GM04504 (cell line): ENCODE measurements around the gene DBH.

ENCODE experiments used
- DNase-seq: peaks from one replicate; pipeline ENCODE4 v3.0.0-alpha.2; 2012; ENCODE audit warnings: low read depth

The DBH gene

GRCh38 chr9:133701981-133702797, 66.0 kb downstream of the DBH start:
- DNase-seq: no peak

DNA sequence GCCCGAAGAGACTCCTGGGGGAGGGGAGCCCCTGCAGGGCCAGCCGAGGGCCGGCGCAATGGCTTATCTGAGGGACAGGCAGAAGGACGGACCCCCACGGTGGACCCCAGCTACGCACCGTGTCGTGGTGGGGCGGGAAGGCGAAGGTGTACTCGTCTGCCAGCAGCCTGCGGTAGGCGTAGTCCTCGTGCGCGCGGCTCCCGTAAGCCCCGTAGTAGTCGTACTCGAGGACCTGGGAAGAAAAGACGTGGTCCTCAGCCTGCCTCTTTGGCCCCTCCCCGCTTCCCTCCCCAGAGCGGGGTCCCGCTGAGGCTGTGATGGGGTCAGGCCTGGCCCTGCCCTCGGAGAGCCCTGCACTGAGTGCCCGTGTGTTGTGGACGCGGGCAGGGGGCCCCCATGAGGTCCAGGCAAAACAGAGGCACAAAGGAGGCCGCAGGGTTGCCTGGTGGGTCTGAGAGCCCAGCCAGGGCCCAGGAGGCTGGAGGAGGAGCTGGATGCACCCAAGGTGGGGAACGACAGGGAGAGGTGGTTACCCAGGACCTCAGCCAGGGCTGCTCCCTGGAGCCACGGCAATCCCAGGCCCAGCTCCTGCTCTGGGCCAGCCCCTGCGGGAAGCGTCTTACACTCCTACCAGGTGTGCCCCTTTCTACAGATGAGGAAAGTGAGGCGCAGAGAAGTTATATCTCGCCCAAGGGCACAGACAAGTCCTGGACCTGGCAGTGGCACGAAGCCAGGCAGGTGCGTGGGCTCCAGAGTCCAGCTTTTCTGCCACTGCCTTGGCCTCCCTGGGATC, 66.8 kb downstream of the DBH start:
- no peak for DNase-seq

- DNase-seq: no peak
These were observed 67.6 kb downstream of the DBH start for GRCh38 chr9:133703591-133704399.

DNA sequence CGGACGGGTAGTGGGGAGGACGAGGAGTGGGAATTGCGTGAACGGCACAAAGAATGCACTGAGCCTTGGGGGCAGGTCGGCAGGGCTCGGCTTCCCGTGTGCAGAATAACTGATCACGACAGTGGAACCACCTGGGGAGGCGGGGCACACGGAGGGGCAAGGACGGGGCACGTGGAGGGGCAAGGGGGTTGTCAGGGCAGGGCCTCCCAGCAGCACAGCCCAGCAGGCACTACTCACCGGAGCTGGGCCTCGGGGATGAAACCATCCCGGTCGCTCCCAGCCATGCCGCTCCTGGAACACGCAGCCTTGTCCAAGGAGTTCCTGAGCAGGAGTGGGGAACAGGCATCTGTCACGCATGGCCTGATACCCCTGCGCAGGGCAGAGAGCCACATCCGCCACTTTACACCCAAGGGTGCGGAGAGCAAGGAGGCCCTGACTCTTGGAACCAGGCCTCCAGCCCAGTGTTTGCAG, 68.6 kb downstream of the DBH start:
- no peak for DNase-seq

DNA sequence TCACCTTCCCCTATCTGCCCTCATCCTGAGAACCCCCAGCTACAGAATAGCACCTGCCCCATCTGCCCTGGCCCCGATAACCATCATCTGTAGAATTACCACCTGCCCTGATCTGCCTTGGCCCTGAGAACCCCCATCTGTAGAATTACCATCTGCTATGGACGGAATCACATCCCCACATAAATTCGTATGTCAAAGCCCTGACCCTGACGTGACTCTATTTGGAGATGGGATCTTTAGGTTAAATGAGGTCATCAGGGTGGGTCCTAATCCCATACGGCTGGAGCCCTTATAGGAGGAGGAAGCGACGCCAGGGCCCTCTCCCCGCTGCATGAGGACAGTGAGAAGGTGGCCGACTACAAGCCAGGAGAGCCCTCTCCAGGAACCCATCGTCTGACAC, 69.4 kb downstream of the DBH start:
- no peak for DNase-seq

DNA sequence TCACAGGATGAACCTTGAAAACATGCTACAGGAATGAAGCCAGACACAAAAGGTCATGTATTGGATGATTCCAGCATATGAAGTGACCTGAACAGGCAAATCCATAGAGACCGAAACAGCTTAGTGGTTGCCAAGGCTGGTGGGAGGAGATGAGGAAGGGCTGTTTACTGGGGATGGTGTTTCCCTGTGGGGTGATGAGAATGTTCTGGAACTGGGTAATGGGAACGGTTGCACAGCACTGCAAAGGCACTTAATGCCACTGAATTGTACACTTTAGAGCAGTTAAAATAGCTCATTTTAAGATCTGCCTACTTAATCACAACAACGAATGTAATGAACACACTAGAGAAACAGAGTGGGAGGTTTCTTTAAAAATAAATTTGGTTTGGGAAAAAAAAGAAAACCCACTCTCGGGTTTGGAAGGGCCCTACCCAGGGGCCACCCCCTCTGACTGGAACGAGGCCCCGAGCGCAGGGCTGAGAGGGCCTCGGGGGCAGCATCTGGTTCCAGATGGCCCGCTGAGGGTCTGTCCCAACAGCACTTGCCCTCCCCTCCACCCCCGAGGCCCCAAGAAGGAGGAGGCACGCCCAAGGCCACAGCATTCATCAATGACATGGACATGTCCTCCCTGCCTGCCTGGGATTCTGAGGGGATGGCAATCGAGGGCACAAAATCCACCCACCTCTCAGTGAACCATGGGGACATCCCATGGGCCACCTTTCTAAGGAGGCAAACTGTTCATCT, 70.3 kb downstream of the DBH start:
- no peak for DNase-seq

DNA sequence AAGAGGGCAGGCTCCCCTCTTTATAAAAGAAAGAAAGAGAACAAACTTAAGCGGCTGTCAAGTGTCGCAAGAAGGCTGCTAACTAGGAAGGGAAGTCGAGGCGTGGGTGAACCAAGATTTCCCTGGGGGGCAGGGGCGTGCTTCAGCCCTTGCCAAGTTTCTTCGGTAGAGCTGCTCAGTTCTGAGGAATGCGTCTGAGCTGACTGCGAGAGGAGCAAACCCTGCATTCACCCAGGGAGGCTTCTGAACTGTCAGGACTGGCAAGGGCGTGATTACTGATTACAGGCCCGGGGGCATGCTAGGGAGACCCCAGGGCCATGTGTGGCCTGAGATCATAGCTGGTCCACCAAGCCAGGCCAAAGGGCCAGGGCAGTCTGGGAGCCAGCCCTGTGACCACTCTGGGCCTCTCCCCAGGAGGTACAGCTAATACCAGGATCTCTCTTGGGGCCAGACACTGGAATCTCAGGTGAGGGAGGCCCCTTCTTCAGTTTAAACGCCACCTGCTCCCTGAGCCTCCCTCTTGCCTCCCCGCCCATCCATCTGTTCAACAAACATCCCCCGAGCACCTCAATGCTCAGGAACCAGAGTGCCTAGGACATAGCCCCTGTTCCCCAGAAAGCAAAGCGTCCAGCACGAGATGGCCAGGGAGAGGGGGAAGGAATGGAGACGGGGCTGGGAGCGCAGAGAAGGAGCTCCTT, 71.1 kb downstream of the DBH start:
- no peak for DNase-seq

DNA sequence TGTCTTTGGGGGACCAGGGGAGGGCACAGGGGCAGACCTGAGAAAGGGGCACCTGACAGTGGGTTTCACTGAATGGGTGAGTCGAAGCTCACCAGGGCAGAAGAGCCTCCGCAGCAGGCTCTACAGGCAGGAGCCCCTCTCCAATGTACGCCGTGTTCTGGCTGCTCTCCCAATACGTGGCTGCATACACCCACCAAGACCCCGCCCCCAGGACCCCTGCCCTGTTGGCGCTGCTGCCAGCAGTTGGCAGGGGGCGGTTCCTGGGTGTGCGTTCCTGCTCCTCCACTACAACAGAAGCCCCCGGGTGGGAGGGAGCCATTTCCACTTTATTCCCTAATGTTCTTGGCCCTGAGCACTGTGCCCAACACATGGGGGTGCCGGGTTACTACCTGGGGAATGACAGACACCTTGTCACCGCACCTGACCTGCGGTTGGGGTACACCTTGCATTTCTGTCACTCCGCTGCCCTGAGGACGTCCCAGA, 71.6 kb downstream of the DBH start:
- no peak for DNase-seq

DNA sequence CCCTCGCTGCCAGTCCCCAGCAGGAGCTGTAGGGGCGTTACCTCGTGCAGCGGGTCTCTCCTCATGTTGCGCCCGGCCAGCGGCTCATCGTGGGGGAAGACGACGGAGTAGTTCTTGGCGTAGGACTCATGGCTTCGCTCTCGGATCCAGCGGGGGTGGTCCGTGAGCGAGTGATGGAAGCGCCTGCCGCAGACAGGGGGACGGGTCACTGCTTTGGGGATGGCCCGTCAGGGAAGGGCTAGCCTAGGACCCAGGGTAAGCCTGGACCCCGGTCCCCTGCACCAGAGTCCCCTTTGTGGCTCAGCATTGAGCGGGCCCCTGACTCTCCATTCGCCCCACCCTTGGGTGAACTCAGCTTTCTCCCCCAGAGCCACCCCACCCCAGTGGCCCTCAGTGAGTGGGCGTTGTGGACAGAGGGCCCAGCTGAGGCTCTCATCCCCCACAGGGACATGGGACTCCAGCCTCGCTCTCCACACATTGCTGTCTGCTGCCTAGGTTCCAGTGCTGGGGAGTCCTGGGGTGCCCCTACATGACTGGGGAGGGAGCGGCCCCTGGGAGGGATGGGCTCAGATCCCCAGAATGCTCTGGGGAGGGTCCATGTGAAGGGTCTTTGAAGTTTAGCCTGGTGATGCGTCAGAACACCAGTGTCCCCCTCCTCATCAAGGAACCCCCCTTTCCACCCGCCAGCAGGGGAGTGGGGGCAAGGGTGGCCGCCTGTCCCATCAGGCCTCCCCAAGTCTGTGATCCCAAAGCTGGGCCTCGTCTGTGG, 72.3 kb downstream of the DBH start:
- DNase-seq: no peak
